ENCODE data around the gene TTLL7.

- no peak for TF ChIP-seq CTCF (IDR thresholded peaks at IDR 0.05)
- TF ChIP-seq POLR2AphosphoS5 (IDR thresholded peaks at IDR 0.05), result peak in 3 of 4 donors; percentile 60 to 77 (median 65)
- peak in 1 of 2 donors; percentile 44 for TF ChIP-seq POLR2A (IDR thresholded peaks at IDR 0.05)
- TF ChIP-seq EP300 (IDR thresholded peaks at IDR 0.05), result no peak
These were observed at the start of gene TTLL7 for GRCh38 chr1:83998498-83999315.

Data from sigmoid colon (tissue), 4 donors.